Adrenal gland (tissue), 5 donors: ENCODE measurements around the gene IST1.

Source experiments
- CTCF ChIP-seq, 6 experiments: fragments of 450-650 bp in 4 of 6; fragments of 200-600 bp in 2 of 6; sonication (generic) in 1 of 6; IDR thresholded peaks; 1 replicate in 5 of 6; 2 replicates in 1 of 6; pipeline versions ENCODE4 v1.5.1 to v1.8.0; 2016 to 2021; ENCODE audit warnings: antibody characterized with exemption in 6 of 6, mild to moderate bottlenecking in 2 of 6, moderate library complexity in 1 of 6
- POLR2A ChIP-seq, 2 donors: fragments of 450-650 bp; IDR thresholded peaks; one replicate each; pipeline ENCODE4 v1.6.1; 2017; ENCODE audit warnings: antibody characterized with exemption in 2 of 2, mild to moderate bottlenecking in 2 of 2, moderate library complexity in 1 of 2
- donor health status: DM: no; HTN: no; CAD: no.

- TF ChIP-seq CTCF (IDR thresholded peaks at IDR 0.05) (no peak), POLR2A (IDR thresholded peaks at IDR 0.05) (no peak)
These were observed 35.7 kb downstream of the IST1 start for GRCh38 chr16:71931001-71931400.
